Fibroblast of villous mesenchyme (primary cell): Measurements from ENCODE around the gene CCNB1IP1. TPM values are rescaled to one million over a fixed set of nuclear protein-coding genes. Genes with fewer than 3 reads are reported as not detected.
"Not testable (repeated sequence)": the region's sequence is repeated elsewhere in the genome, so short reads cannot be mapped to it uniquely, and the experiment has no call there.

Source experiments
- DNase-seq: peaks from one replicate; pipeline ENCODE4 v3.0.0-alpha.2; 2010; ENCODE audit warnings: low read depth
- H3K4me3 ChIP-seq: 2 replicates; pipeline ENCODE4 v1.5.1; 2011; ENCODE audit warnings: low read depth, mild to moderate bottlenecking, low read length
- CTCF ChIP-seq: IDR thresholded peaks from 2 replicates; pipeline ENCODE4 v1.5.1; 2012; ENCODE audit warnings: low read depth, mild to moderate bottlenecking, low read length; ENCODE audit not compliant: insufficient read depth
- total RNA-seq: library from RNA; depleted of rRNA; stranded (reverse); fragments of >200 nt; gene quantifications from 2 replicates; pipeline ENCODE4 v1.2.3, GENCODE V29; 2012

CCNB1IP1 gene
- total RNA-seq, 1 donor, result 49.7 TPM

GRCh38 chr14:20350282-20350681 is 17.2 kb upstream of the CCNB1IP1 start:
- H3K4me3 ChIP-seq, result no peak overlapping the region
- DNase-seq, result peak; percentile 36
- no peak for TF ChIP-seq CTCF

- DNase-seq, result no peak
- no peak overlapping the region for H3K4me3 ChIP-seq
- no peak for TF ChIP-seq CTCF
These were observed 14.7 kb upstream of the CCNB1IP1 start for GRCh38 chr14:20347747-20348146.

- no peak overlapping the region for H3K4me3 ChIP-seq
- DNase-seq, result no peak
- no peak for TF ChIP-seq CTCF
These were observed 13.6 kb upstream of the CCNB1IP1 start for GRCh38 chr14:20346713-20347112.

DNA sequence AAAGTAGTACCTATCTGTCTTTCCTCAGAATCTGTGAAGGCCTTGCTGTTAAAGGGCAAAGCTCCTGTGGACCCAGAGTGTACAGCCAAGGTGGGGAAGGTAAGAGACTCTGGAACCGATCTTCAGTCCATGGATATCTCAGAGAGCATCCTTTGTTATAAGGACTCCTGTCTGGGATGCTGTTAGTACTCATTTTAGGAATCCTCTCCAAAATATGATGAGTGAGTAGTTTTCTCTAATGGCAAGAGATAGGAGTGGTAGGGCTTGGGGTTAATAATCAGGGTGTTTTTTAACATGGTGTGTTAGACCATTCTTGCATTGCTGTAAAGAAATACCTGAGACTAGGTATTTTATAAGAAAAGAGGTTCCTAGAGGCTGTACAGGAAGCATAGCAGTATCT is 12.3 kb upstream of the CCNB1IP1 start:
- no peak for DNase-seq
- TF ChIP-seq CTCF, result no peak
- no peak overlapping the region for H3K4me3 ChIP-seq

DNA sequence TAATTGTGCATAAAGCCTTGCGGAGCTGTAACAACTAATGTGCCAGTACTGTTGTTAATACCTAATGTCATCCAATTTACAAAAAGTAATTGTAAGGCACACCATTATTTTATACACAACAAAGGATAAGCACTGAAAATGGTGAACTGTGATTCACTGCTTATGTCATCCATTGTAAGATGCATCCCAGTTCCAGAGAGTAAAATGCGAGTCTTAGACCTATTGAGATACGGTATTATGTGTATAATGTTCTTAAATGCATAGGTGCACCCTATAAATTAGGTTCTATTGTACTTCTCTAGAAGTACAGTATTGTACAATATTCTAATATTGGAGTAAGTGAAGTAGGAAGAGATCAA is 10.8 kb upstream of the CCNB1IP1 start:
- peak overlapping the region; percentile 99 for H3K4me3 ChIP-seq
- DNase-seq, result no peak
- TF ChIP-seq CTCF, result no peak

DNA sequence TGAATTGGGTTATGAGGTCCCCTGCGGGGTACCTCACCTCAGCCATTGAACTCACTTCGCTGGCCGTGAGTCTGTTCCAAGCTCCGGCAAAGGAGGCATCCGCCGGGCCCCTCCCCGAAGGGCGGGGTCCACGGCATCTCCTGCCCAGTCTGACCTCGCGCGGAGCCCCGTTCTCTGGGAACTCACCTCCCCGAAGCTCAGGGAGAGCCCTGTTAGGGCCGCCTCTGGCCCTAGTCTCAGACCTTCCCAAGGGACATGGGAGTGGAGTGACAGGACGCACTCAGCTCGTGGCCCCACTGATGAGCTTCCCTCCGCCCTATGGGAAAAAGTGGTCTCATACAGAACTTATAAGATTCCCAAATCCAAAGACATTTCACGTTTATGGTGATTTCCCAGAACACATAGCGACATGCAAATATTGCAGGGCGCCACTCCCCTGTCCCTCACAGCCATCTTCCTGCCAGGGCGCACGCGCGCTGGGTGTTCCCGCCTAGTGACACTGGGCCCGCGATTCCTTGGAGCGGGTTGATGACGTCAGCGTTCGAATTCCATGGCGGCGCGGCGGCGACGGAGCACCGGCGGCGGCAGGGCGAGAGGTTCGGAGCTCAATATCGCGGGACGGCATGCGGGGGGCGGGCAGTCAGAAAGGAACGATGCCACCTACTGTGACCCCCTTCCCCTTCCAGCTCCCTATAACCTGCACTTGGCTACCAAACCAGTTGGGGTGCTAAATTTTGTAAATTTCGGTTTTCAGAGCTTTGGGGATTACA is 10.2 kb upstream of the CCNB1IP1 start, which contains the start of gene PARP2:
TSS of gene PARP2 (plus strand) at position 544 of the 770 bp plus-strand sequence. CDS start at position 551, 7 bp downstream.
- peak within 1 kb of the TSS; percentile 99 for H3K4me3 ChIP-seq
- TF ChIP-seq CTCF, result no peak
- peak; percentile 99 for DNase-seq

DNA sequence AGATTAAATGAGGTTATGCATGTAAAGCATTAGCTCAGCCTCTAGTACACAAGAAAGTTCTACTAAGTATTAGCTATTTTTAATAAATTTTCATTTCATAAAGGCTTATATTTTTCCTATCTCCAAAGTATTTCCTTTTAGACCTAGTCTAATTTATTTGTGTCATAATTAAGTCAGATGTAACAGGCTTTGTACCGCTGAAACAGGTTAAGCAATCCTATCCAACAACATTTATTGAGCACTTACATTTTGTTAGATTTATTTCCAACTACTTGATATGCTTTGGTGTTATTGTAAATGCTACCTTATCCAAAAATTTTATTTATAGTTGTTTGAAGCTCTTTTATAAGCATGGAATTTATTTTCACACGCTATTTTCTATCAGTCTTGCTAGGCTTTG is 8.6 kb upstream of the CCNB1IP1 start:
- DNase-seq, result no peak
- peak overlapping the region; percentile 93 for H3K4me3 ChIP-seq
- no peak for TF ChIP-seq CTCF

GRCh38 chr14:20341032-20341431 is 8.0 kb upstream of the CCNB1IP1 start:
- H3K4me3 ChIP-seq, DNase-seq: not testable (repeated sequence)
